K562 (cell line): ENCODE measurements around the gene OTUD5.

ENCODE experiments used
- RNF219 ChIP-seq: fragments of 250-450 bp; sonication (Bioruptor Pico); IDR thresholded peaks from 2 replicates; pipeline ENCODE4 v1.5.0; 2022; ENCODE audit warnings: mild to moderate bottlenecking
- ZBTB43 ChIP-seq: sonication (generic); formaldehyde crosslinking; IDR thresholded peaks from 2 replicates; pipeline ENCODE4 v1.8.0; 2023; ENCODE audit warnings: mild to moderate bottlenecking, missing genetic modification reagents
- ZBTB8A ChIP-seq: fragments of 450-650 bp; IDR thresholded peaks from 2 replicates; pipeline ENCODE4 v1.6.1; 2018; ENCODE audit warnings: mild to moderate bottlenecking, moderate library complexity; ENCODE audit not compliant: partially characterized antibody

- TF ChIP-seq ZBTB8A (no peak), RNF219 (no peak), ZBTB43 (no peak)
Observed at GRCh38 chrX:48904180-48904579, 53.2 kb downstream of the OTUD5 start.
